RWPE1 (cell line): Measurements from ENCODE around the gene PLCB4.
"Not testable (repeated sequence)": the region's sequence is repeated elsewhere in the genome, so short reads cannot be mapped to it uniquely, and the experiment has no call there.

Experiments
- CTCF ChIA-PET: fragments of 350-600 bp; sonication (Branson Sonifier 250); formaldehyde crosslinking; extraction: SDS; loops from one replicate; lab custom pipeline; 2021; lab: Yijun Ruan, JAX
- POLR2A ChIA-PET: fragments of 400-600 bp; formaldehyde crosslinking; extraction: SDS; loops from one replicate; lab custom pipeline; 2020; ENCODE audit warnings: antibody characterized with exemption; ENCODE audit not compliant: low non-redundant PET; lab: Yijun Ruan, JAX
- DNase-seq: peaks from one replicate; pipeline ENCODE4 v3.0.0; 2012; ENCODE audit warnings: low spot score
- H3K27ac ChIP-seq: fragments of 450-650 bp; 2 replicates; pipeline ENCODE4 v1.5.1; 2017
- CTCF ChIP-seq: fragments of 450-650 bp; conservative IDR thresholded peaks from 2 replicates; pipeline ENCODE4 v1.5.1; 2017; ENCODE audit warnings: low read depth, mild to moderate bottlenecking

PLCB4 gene

DNA sequence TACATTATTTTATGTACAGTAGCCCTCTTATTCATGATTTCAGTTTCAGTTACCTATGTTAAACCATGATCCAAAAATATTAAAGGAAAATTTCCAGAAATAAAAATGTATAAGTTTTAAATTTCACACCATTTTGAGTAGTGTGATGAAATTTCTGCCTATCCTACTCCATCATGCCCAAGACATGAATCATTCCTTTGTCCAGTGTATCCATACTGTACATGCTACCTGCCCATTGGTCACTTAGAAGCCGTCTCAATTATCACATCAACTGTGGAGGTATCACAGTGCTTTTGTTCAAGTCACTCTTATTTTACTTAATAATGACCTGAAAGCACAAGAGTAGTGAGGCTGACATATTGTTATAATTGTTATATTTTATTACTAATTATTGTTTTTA, 32.3 kb upstream of the PLCB4 start:
- POLR2A ChIA-PET, result no interaction called here
- TF ChIP-seq CTCF, result no peak
- H3K27ac ChIP-seq, result no peak overlapping the region
- CTCF ChIA-PET, result interaction anchor here (1.2 kb wide), 1 partner anchor 64 kb away, joined by 3 read pairs; no protein-coding TSS in a partner anchor
- peak; percentile 36 for DNase-seq

- POLR2A ChIA-PET, result no interaction called here
- DNase-seq, result no peak
- CTCF ChIA-PET, result interaction anchor here (0.7 kb wide), 1 partner anchor 87 kb away, joined by 3 read pairs; no protein-coding TSS in a partner anchor
- no peak overlapping the region for H3K27ac ChIP-seq
- no peak for TF ChIP-seq CTCF
These were observed 29.9 kb upstream of the PLCB4 start for GRCh38 chr20:9038791-9039535.

- ChIA-PET CTCF (no interaction called here), POLR2A (no interaction called here)
- H3K27ac ChIP-seq, result no peak overlapping the region
- no peak for DNase-seq
- no peak for TF ChIP-seq CTCF
These were observed 27.9 kb upstream of the PLCB4 start for GRCh38 chr20:9040863-9041524.

- DNase-seq, result no peak
- ChIA-PET CTCF (interaction anchor here (1.1 kb wide), 1 partner anchor 18 kb away, joined by 3 read pairs; no protein-coding TSS in a partner anchor), POLR2A (no interaction called here)
- no peak overlapping the region for H3K27ac ChIP-seq
- TF ChIP-seq CTCF, result no peak
These were observed 25.5 kb upstream of the PLCB4 start for GRCh38 chr20:9043364-9043763.

DNA sequence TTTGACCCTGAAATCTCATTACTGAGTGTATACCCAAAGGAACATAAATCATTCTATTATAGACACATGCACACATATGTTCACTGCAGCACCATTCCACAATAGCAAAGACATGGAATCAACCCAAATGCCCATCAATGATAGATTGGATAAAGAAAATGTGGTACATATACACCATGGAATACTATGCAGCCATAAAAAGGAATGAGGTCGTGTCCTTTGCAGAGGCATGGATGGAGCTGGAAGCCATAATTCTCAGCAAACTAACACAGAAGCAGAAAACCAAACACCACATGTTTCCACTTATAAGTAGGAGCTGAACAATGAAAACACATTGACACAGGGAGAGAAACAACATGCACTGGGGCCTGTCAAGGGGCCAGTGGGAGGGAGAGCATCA, 21.0 kb upstream of the PLCB4 start:
- POLR2A ChIA-PET, CTCF ChIA-PET, DNase-seq, H3K27ac ChIP-seq: not testable (repeated sequence)

DNA sequence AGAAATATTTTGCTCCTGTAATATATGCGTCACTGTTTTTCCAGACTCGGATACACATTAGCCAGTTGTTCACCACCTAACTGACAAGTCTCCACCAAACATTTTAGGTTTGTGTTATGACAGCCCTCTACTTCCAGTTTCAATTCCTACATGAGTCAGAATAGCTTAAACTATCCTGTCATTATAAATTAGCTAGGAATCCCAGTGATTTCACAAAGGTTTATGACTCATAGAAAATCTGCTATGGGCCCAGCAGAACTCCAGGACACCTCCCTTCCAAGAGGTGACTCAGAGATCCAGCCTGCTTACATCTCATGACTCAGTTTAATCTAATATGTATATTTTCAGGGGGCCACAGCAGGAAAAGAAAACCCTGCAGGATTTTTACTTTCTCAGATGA, 17.4 kb upstream of the PLCB4 start:
- DNase-seq, result peak; percentile 91
- no peak overlapping the region for H3K27ac ChIP-seq
- ChIA-PET CTCF (no interaction called here), POLR2A (no interaction called here)
- no peak for TF ChIP-seq CTCF

DNA sequence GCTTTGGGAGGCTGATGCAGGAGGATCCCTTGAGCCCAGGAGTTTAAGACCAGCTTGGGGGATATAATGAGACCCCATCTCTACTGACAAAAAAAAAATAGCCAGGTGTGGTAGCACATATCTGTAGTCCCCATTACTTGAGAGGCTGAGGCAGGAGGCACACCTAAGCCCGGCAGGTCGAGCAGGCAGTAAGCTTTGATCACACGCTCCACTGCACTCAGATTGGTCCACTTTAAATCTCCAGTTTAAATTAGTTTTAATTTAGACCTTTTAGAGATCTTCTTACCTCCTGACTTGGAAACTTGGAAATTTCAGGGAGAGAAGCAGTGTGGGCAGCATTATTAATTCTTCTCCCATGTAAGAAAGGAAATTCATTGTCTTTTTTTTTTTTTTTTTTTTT, 16.8 kb upstream of the PLCB4 start:
- ChIA-PET CTCF (no interaction called here), POLR2A (no interaction called here)
- H3K27ac ChIP-seq, result peak overlapping the region; percentile 73
- DNase-seq, result no peak
- TF ChIP-seq CTCF, result no peak
